Stomach (tissue), 4 donors: ENCODE data around the gene PDGFD.

Experiments used
- CTCF ChIP-seq, 7 experiments: fragments of 450-650 bp in 4 of 7; fragments of 200-600 bp in 3 of 7; sonication (generic) in 3 of 7; IDR thresholded peaks; one replicate each; pipeline ENCODE4 v1.5.1; 2016 to 2019; ENCODE audit warnings: antibody characterized with exemption in 7 of 7, control low read depth in 2 of 7, mild to moderate bottlenecking in 1 of 7
- EP300 ChIP-seq: sonication (generic); formaldehyde crosslinking; IDR thresholded peaks from one replicate; pipeline ENCODE4 v1.6.1; 2017; ENCODE audit warnings: antibody characterized with exemption
- POLR2A ChIP-seq, 4 donors: fragments of 450-650 bp; IDR thresholded peaks; one replicate each; pipeline ENCODE4 v1.6.1; 2016; ENCODE audit warnings: antibody characterized with exemption in 4 of 4, control low read depth in 2 of 4, mild to moderate bottlenecking in 1 of 4, moderate library complexity in 1 of 4
- POLR2AphosphoS5 ChIP-seq, 3 donors: sonication (generic); formaldehyde crosslinking; IDR thresholded peaks; one replicate each; pipeline ENCODE4 v1.6.1; 2016; ENCODE audit warnings: antibody characterized with exemption in 3 of 3

DNA sequence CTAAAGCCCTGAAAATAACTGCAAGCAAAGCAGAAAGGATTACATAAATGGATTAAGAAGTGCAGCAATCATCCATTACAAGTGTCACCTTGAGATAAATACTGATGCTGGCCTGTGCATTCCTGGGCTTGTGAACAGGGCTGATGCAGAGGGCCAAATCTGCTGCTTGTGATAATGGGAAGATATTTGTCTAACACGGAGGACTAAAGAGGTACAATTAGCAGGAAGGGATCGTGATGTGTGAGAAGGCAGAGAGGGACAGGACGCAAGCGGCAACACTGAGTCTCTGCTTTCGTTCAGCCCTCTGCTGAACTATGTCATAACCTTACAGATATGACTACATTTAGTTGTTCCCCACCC, 235.2 kb downstream of the PDGFD start:
- TF ChIP-seq CTCF (IDR thresholded peaks at IDR 0.05) (no peak), EP300 (no peak), POLR2A (IDR thresholded peaks at IDR 0.05) (no peak), POLR2AphosphoS5 (IDR thresholded peaks at IDR 0.05) (no peak)
